NCI-H1092 treated with DMSO at 0.1 percent for 48 hours (cell line): ENCODE measurements around the gene XAGE2.

Experiments used
- DNase-seq: peaks from one replicate; lab custom pipeline; 2025; lab: John Stamatoyannopoulos, UW

Gene XAGE2

DNA sequence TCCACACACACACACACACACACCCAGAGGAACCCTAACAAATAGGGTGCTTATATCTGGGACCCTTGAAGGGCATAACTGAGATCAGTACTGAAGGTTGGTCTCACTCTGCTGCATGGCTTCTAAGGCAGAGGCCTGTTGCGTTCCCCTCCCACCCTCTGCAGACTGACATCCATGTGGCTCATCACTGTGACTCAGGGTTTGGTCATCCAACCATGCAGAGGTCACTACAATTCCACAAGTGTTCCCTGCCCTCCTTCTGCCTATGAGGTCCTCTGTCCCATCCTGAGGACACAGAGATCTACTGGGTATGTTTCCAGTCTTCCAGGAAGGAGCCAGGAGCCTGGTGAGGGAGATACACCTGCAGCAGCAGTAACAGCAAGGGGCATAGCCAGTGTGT, 55.8 kb downstream of the XAGE2 start:
- no peak for DNase-seq
